Muscle of back (tissue), 13 donors: Measurements from ENCODE around the gene HOPX. TPM values are rescaled to one million over a fixed set of nuclear protein-coding genes. Genes with fewer than 3 reads are reported as not detected.
"Not testable (repeated sequence)": the region's sequence is repeated elsewhere in the genome, so short reads cannot be mapped to it uniquely, and the experiment has no call there.

Experiments used
- DNase-seq, 3 donors: peaks; one replicate each; pipeline versions ENCODE4 v3.0.0 to v3.0.0-alpha.2; 2013
- long read RNA-seq, 9 donors: transcript quantifications; one replicate each; lab custom pipeline, GENCODE V29; 2026
- polyA plus RNA-seq, 10 donors: library from polyadenylated mRNA; unstranded; fragments of 120-200 nt; gene quantifications; one replicate each; pipeline ENCODE4 v1.2.1, GENCODE V29; 2013; ENCODE audit not compliant: insufficient read length in 10 of 10

HOPX gene
- polyA plus RNA-seq, result 10 to 100 TPM; 11.0 to 47.7 (median 32.5) TPM
- long read RNA-seq, donor 1, transcript HOPX-206 (2 exons, 1,248 nt), result minor isoform, 7 of 28 reads
- long read RNA-seq, donor 1, transcript HOPX-201 (3 exons, 1,129 nt), result major isoform, 10 of 28 reads
- long read RNA-seq, donor 1, transcript HOPX-207 (1 exons, 3,203 nt), result minor isoform, 7 of 28 reads
- long read RNA-seq, donor 1, partial matches to known transcripts, result 0 of 28 reads
- long read RNA-seq, donor 1, other reads (novel, unspliced or antisense), result 0 of 28 reads
- long read RNA-seq, donor 2, transcript HOPX-201 (3 exons, 1,129 nt), result major isoform, 8 of 18 reads
- long read RNA-seq, donor 2, transcript HOPX-206 (2 exons, 1,248 nt), result minor isoform, 6 of 18 reads
- long read RNA-seq, donor 2, partial matches to known transcripts, result 0 of 18 reads
- long read RNA-seq, donor 2, other reads (novel, unspliced or antisense), result 0 of 18 reads
- long read RNA-seq, donor 3, partial matches to known transcripts, result 0 of 3 reads
- long read RNA-seq, donor 3, other reads (novel, unspliced or antisense), result 0 of 3 reads
- long read RNA-seq, donor 4, transcript HOPX-206 (2 exons, 1,248 nt), result minor isoform, 12 of 35 reads
- long read RNA-seq, donor 4, transcript HOPX-207 (1 exons, 3,203 nt), result minor isoform, 5 of 35 reads
- long read RNA-seq, donor 4, transcript HOPX-201 (3 exons, 1,129 nt), result major isoform, 14 of 35 reads
- long read RNA-seq, donor 4, partial matches to known transcripts, result 0 of 35 reads
- long read RNA-seq, donor 4, other reads (novel, unspliced or antisense), result 0 of 35 reads
- long read RNA-seq, donor 5, transcript HOPX-206 (2 exons, 1,248 nt), result minor isoform, 19 of 49 reads
- long read RNA-seq, donor 5, transcript HOPX-201 (3 exons, 1,129 nt), result major isoform, 23 of 49 reads
- long read RNA-seq, donor 5, partial matches to known transcripts, result 0 of 49 reads
- long read RNA-seq, donor 5, other reads (novel, unspliced or antisense), result 0 of 49 reads
- long read RNA-seq, donor 6, transcript HOPX-206 (2 exons, 1,248 nt), result major isoform, 17 of 40 reads
- long read RNA-seq, donor 6, transcript HOPX-201 (3 exons, 1,129 nt), result minor isoform, 11 of 40 reads
- long read RNA-seq, donor 6, transcript HOPX-207 (1 exons, 3,203 nt), result minor isoform, 7 of 40 reads
- long read RNA-seq, donor 6, partial matches to known transcripts, result 0 of 40 reads
- long read RNA-seq, donor 6, other reads (novel, unspliced or antisense), result 0 of 40 reads
- long read RNA-seq, donor 7, transcript HOPX-206 (2 exons, 1,248 nt), result major isoform, 11 of 19 reads
- long read RNA-seq, donor 7, partial matches to known transcripts, result 0 of 19 reads
- long read RNA-seq, donor 7, other reads (novel, unspliced or antisense), result 0 of 19 reads
- long read RNA-seq, donor 8, partial matches to known transcripts, result 0 of 12 reads
- long read RNA-seq, donor 8, other reads (novel, unspliced or antisense), result 0 of 12 reads
- long read RNA-seq, donor 9, transcript HOPX-206 (2 exons, 1,248 nt), result major isoform, 7 of 7 reads
- long read RNA-seq, donor 9, partial matches to known transcripts, result 0 of 7 reads
- long read RNA-seq, donor 9, other reads (novel, unspliced or antisense), result 0 of 7 reads

- no peak for DNase-seq
Measured at GRCh38 chr4:56681158-56681852, at the start of gene HOPX. TSS of gene HOPX (minus strand) at chr4:56681296. CDS start at chr4:56657816, 23,480 bp downstream.

- no peak for DNase-seq
Measured at GRCh38 chr4:56730097-56730496, 49.0 kb upstream of the HOPX start.

GRCh38 chr4:56728512-56728911 is 47.4 kb upstream of the HOPX start:
- DNase-seq, result peak in 1 of 3 donors; percentile 49

- no peak for DNase-seq
Measured at GRCh38 chr4:56727150-56727549, 46.1 kb upstream of the HOPX start.

GRCh38 chr4:56726593-56726992 is 45.5 kb upstream of the HOPX start:
- not testable (repeated sequence) for DNase-seq

- DNase-seq, result no peak
Measured at GRCh38 chr4:56723659-56724230, 42.6 kb upstream of the HOPX start.

- no peak for DNase-seq
Measured at GRCh38 chr4:56723201-56723605, 42.1 kb upstream of the HOPX start.

GRCh38 chr4:56708146-56708545 is 27.1 kb upstream of the HOPX start:
- no peak for DNase-seq

GRCh38 chr4:56705966-56706365 is 24.9 kb upstream of the HOPX start:
- no peak for DNase-seq

- no peak for DNase-seq
Measured at GRCh38 chr4:56705334-56705733, 24.2 kb upstream of the HOPX start.

- no peak for DNase-seq
Measured at GRCh38 chr4:56704089-56704871, 23.2 kb upstream of the HOPX start.

GRCh38 chr4:56703378-56703777 is 22.3 kb upstream of the HOPX start:
- peak in 2 of 3 donors; percentile 27 to 46 for DNase-seq

- no peak for DNase-seq
Measured at GRCh38 chr4:56701644-56702043, 20.5 kb upstream of the HOPX start.

- no peak for DNase-seq
Measured at GRCh38 chr4:56701161-56701480, 20.0 kb upstream of the HOPX start.

GRCh38 chr4:56699537-56700105 is 18.5 kb upstream of the HOPX start:
- no peak for DNase-seq

GRCh38 chr4:56698329-56698728 is 17.2 kb upstream of the HOPX start:
- DNase-seq, result no peak

GRCh38 chr4:56696056-56696455 is 15.0 kb upstream of the HOPX start:
- DNase-seq, result no peak

- not testable (repeated sequence) for DNase-seq
Measured at GRCh38 chr4:56693476-56693875, 12.4 kb upstream of the HOPX start.

- no peak for DNase-seq
Measured at GRCh38 chr4:56692576-56692975, 11.5 kb upstream of the HOPX start.
